Stimulated activated CD8-positive, alpha-beta memory T cell treated with anti-CD3 and anti-CD28 coated beads, Interleukin-4, amount 100 ng/mL, for 1 hour (primary cell): ENCODE data around the gene RALGAPB.

ENCODE experiments used
- DNase-seq, 2 donors: peaks; one replicate each; pipeline ENCODE4 v3.0.0-alpha.2; 2020; ENCODE audit warnings: low read depth in 2 of 2, low spot score in 1 of 2

Gene RALGAPB

GRCh38 chr20:38608188-38608587, 135.5 kb downstream of the RALGAPB start:
- DNase-seq: no peak

GRCh38 chr20:38609815-38610214, 137.2 kb downstream of the RALGAPB start:
- no peak for DNase-seq

DNA sequence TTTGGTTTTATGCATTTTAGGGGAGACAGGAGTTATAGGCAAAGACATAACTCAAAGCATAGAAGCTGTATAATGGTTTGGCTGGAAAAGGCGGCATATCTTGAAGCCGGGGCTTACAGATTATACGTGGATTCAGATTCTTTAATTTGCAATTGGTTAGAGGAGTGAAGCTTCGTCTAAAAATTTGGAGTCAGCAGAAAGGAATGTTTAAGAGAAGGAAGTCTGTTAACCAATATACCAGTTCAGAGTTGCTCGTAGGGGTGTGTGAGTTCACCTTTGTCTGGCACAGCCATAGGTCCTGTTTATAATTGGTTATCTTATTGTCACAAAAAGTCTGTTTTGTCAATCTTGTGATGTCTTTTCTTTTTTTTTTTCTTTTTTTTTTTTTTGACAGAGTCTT, 137.9 kb downstream of the RALGAPB start:
- no peak for DNase-seq

GRCh38 chr20:38612751-38613515, 140.3 kb downstream of the RALGAPB start:
- no peak for DNase-seq

GRCh38 chr20:38615283-38615682, 142.6 kb downstream of the RALGAPB start:
- DNase-seq: no peak

- no peak for DNase-seq
Observed at GRCh38 chr20:38616457-38616856, 143.8 kb downstream of the RALGAPB start.

DNA sequence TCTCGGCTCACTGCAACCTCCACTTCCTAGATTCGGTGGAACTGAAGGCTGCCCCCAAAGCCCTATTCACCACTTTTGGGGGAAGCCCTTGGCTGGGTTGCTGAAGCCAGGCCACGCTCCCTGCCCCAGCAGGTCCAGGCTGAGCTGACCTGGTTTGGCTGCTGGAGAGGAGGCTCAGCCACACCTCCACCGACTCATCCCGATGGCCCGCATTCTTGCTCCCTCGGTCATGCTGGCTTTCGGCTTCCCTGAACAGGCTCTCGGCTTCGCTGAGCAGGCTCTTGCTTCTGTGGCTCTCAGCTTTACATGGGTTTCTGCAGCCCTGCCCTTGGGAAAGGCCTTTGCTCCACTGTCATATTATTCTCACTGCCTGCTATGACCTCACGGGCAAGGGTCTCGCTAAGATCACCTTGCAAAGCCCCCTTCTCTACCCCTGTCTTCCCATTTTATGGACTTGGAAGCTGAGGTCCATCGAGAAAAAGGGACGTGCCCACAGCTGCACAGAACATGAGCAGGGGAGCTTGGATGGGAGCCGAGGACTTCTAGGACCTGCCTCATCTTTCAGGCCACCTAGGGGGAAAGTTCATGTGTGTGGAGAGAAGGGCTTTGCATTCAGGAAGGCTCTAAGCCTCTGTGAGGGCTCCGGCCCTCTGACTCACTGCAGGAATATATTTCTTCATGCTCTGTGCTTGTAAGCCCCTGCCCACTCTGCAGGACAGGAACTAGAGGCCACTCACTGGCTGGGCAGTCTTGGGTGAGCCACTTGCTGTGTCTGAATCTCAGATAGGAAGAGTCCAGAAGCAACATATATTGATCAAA, 144.6 kb downstream of the RALGAPB start:
- DNase-seq: no peak

- DNase-seq: no peak
Observed at GRCh38 chr20:38617830-38618196, 145.2 kb downstream of the RALGAPB start.

GRCh38 chr20:38620441-38620840, 147.8 kb downstream of the RALGAPB start:
- no peak for DNase-seq

DNA sequence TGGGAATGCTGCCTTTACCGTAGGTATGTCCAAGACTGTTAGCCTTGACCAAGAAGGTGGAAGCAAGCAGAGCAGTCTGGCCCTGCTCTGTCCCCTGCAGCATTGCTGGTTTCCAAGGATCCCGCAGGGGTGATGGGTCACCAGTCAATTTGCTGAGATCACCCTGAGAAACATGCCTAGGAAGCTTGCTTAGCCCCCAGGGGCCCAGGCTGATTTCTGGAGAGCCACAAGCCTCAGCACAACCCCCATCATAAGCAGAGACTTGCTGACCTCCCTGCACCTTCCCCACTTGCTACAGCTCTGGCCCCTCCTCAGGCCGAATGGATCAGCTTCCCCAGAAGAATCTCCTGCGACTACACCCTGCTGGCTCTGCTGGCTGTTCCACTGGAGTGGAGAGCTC, 150.4 kb downstream of the RALGAPB start:
- no peak for DNase-seq

GRCh38 chr20:38624084-38624483, 151.4 kb downstream of the RALGAPB start:
- no peak for DNase-seq

GRCh38 chr20:38625896-38626295, 153.3 kb downstream of the RALGAPB start:
- no peak for DNase-seq

DNA sequence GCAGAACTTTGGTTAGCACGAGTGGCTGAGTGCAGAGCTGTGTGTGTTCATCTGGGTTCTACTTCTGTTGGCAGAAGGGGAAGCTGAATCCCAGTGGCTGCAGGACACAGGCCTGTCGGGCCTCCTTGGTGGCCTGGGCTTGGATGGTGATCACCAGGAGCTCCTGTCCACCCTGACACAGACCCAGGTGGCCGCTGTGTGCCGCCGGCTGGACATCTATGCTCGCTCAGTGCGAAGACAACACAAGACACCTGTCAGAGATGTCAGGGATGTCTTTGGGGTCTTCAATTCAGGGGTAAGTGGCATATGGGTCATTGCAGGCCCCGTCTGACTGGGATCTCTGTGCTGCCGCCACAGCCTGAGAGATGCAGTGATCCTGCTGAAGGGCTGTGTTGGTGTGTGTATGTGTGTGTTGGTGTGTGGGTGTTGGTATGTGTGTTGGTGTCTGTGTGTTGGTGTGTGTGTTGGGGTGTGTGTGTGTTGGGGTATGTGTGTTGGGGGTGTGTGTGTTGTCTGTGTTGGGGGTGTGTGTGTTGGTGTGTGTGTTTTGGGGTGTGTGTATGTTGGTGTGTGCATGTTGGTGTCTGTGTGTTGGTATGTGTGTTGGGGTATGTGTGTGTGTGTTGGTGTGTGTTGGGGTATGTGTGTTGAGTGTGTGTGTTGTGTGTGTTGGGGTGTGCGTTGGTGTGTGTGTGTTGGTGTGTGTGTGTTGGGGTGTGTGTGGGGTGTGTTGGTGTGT, 154.4 kb downstream of the RALGAPB start:
- no peak for DNase-seq
